Measurements from ENCODE around the gene GBX1.

DNA sequence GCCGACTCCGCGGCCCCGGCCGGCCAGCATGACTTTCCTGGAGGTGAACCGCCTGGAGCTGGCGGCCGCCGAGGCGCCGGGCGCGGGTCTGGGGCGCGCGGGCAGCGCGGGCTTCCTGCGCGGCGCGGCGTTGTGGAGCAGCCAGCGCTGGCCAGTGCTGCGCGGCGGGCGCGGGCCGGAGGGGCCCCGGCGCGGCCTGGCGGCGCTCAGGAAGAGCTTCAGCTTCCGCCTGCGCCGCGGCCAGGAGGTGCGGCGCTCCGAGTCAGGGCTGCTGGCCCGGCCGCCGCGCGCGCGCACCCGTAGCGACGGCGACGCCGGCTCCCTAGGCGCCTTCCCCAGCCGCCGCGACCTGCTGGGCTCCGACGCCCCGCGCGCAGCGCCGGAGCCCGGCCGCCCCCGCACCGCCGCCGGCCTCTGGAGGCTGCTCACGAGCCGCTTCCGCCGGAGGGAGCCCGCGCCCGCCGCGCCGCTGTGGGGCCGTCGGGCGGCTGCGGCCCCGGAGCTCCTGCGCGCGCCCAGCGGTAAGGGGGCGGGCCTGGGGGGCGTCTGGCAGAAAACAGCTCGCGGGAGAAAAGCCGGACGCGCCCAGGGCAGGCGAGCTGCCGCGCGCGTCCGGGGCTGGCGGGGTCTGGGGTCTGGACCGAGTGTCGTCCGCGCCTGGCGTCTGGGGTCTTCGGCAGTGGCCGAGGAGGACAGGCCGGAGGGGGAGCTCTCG is 52.2 kb downstream of the GBX1 start:
- TF ChIP-seq POLR2AphosphoS5 (IDR thresholded peaks at IDR 0.05; ENCODE audit: low read depth, low read length): no peak
- TF ChIP-seq, protein P1, sequence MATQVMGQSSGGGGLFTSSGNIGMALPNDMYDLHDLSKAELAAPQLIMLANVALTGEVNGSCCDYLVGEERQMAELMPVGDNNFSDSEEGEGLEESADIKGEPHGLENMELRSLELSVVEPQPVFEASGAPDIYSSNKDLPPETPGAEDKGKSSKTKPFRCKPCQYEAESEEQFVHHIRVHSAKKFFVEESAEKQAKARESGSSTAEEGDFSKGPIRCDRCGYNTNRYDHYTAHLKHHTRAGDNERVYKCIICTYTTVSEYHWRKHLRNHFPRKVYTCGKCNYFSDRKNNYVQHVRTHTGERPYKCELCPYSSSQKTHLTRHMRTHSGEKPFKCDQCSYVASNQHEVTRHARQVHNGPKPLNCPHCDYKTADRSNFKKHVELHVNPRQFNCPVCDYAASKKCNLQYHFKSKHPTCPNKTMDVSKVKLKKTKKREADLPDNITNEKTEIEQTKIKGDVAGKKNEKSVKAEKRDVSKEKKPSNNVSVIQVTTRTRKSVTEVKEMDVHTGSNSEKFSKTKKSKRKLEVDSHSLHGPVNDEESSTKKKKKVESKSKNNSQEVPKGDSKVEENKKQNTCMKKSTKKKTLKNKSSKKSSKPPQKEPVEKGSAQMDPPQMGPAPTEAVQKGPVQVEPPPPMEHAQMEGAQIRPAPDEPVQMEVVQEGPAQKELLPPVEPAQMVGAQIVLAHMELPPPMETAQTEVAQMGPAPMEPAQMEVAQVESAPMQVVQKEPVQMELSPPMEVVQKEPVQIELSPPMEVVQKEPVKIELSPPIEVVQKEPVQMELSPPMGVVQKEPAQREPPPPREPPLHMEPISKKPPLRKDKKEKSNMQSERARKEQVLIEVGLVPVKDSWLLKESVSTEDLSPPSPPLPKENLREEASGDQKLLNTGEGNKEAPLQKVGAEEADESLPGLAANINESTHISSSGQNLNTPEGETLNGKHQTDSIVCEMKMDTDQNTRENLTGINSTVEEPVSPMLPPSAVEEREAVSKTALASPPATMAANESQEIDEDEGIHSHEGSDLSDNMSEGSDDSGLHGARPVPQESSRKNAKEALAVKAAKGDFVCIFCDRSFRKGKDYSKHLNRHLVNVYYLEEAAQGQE (IDR thresholded peaks at IDR 0.05; ENCODE audit: insufficient read depth in 1 of 2, low read depth in 2 of 2, low read length in 2 of 2): no peak

All from PFSK-1 (cell line).